PFSK-1 (cell line): ENCODE data around the gene CHL1.

Experiments used
- FOXP2 ChIP-seq: optimal IDR thresholded peaks from 2 replicates; pipeline ENCODE3; 2011; ENCODE audit warnings: borderline replicate concordance, control low read depth, inconsistent platforms; ENCODE audit not compliant: insufficient read depth; ENCODE audit errors: extremely low read length, extremely low read depth
- SIN3A ChIP-seq: IDR thresholded peaks from 2 replicates; pipeline ENCODE4 v1.6.1; 2012; ENCODE audit warnings: mild to moderate bottlenecking, low read length, moderate library complexity, borderline replicate concordance; ENCODE audit not compliant: insufficient read depth

DNA sequence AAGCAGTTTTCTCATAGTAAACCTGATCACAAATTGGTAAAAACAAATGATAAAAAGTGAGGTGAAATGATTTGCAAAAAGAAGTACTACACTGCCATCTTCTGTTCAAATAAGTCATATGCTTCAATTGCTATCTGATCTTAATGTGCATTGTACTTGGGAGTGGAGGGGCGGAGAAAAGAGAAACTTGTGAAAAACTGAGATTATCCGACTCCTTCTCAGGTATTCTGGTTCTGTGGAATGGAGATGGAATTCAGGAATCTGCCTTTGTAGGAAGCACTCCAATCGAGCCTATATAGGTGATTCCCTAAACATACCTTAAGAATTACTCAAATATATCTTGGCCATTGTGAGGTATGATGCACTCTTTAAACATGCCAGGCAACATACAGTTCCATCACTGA, 180.6 kb downstream of the CHL1 start:
- TF ChIP-seq FOXP2, result no peak
- TF ChIP-seq SIN3A, result no peak
